Suppressor macrophage treated with lipopolysaccharide for 1 hour (primary cell): ENCODE results near the gene PATE4.
"Not testable (repeated sequence)": the region's sequence is repeated elsewhere in the genome, so short reads cannot be mapped to it uniquely, and the experiment has no call there.

ENCODE experiments used
- DNase-seq, 3 donors: peaks; one replicate each; pipeline ENCODE4 v3.0.0-alpha.2; 2020 to 2022

Gene PATE4, protein sequence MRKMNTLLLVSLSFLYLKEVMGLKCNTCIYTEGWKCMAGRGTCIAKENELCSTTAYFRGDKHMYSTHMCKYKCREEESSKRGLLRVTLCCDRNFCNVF

DNA sequence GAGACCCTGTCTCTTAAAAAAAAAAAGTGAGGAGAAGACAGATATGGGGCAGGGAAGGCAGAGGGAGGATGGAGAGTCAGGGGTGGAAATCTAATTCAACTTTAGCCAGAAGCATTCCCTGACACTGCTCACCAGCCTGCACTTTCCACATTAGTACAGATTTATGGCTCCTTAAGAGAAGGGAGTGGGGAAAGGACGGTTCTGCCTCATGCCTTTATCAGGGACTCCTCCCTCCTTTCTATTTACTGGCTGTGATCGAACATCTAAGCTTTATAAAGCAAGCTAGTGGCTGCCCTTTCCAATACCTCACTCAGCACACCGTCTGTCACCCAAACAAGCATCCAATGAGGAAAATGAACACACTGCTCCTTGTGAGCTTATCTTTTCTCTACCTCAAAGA, at the start of gene PATE4:
PATE4 (plus strand) TSS at position 301 of the 400 bp plus-strand sequence; CDS start at position 345, 44 bp downstream.
- DNase-seq, result no peak

DNA sequence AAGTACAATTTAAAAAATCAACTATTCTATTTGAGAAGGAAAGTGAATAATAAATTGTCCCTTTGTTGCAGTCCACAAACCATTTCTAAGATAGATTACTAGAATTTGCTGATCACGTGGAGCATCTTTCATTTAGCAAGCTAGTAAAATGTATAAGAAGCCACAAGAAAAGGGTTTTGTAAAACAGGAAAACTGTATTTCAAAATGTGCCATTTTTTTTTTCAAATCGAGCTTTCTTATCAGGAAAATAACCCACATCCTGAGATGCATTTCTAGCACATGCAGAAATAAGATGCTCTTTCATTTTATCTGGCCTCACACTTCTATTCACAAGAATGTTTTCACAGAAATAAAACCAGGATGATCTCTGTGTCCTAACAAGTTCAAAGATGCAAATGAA, 48.4 kb upstream of the PATE4 start:
- no peak for DNase-seq

DNA sequence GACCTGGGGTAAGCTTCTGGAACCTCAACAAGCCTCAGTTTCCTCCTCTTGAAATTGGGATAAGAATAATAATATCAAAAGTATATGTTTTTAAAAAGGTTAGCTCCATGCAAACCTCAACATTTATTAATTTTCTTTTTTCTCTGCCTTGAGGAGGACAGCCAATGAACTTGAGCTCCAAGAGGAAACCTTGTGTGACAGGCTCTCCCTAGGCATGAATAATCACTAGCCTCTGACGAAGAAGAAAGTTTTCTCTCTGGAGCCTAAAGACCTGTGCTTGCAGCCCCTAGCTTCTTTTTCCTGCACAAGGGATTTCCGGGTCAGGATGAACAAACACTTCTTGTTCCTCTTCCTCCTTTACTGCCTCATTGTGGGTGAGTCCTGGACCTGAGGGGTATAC, 45.3 kb upstream of the PATE4 start, which contains the start of gene PATE3:
PATE3 (plus strand) TSS at position 301 of the 400 bp plus-strand sequence; CDS start at position 326, 25 bp downstream.
- DNase-seq, result no peak

DNA sequence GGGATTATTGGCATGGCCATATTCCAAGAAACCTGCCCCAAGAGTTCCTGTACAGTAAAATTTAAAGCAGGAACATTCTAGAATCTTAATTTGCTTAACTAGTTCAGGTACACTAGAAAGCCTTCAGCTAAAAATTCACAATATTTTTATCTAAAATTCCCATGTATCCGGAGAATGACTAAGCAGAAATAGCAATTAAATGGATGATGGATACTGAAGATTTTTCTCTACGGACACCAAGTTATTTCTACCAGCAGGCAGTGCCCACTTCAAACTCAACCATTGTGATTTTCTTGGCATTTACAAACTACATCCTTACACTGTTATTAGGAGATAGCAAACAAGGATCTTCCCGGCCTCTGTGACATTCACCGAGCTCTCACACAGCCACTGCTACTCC, 42.3 kb upstream of the PATE4 start:
- DNase-seq, result no peak

DNA sequence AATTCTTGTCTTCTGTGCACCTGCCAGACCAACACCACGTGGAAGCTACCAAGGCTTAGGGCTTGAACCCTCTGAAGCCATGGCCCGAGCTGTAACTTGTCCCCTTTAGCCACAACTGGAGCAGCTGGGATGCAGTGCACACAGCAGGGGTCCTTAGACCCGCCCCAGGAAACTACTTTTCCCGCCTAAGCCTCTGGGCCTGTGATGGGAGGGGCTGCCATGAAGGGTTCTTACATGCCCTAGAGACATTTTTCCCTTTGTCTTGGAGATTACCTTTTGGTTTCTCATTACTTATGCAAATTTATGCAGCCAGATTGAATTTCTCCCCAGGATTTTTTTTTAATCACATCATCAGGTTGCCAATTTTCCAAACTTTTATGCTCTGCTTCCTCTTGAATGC, 35.5 kb upstream of the PATE4 start:
- no peak for DNase-seq

DNA sequence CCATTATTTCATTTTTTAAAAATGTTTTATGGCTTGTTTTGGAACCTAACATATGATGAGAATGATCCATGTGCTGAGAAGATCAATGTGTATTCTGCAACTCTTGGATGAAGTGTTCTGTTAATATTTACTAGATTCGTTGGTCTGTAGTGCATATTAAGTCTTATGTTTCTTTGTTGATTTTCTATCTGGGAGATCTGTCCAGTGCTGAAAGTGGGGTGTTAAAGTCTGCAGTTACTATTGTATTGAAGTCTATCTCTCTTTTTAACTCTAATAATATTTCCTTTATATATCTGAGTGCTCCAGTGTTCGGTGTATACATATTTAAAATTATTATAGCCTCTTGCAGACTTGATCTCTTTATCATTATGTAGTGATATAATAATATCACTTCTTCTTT, 33.3 kb upstream of the PATE4 start:
- DNase-seq, result no peak

DNA sequence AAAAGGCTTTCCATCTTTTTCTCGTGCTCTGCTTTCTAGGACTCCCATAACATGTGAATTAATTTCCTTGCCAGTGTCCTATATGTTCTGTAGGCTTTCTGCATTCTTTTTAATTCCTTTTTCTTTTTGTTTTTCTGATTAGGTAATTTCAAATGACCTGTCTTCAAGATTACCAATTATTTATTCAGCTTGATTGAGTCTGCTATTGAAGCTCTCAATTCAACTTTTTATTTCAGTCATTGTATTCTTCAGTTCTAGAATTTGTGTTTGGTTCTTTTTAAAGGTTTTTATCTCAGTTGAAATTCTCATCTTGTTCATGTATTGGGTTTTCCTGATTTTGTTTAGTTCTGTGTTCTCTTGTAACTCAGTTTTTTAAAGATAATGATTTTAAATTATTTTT, 30.7 kb upstream of the PATE4 start:
- DNase-seq, result no peak

DNA sequence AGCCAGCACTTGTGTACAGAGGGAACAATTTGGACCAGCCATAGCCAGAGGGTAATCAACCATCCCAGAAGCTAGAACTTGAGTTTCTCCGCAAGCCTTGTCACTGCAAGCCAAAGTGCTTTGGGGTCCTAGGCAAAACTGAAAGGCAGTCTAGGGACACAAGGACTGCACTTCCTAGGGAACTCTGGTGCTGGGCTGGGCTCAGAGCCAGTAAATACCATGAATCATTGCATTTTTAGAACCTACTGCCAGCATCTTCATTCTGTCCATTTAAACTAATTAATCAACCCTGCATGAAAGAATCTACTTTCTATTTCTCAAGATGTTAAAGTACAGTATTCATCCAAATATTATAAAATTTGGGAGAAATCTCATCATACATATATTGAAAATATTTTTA, 25.2 kb upstream of the PATE4 start:
- DNase-seq, result no peak

DNA sequence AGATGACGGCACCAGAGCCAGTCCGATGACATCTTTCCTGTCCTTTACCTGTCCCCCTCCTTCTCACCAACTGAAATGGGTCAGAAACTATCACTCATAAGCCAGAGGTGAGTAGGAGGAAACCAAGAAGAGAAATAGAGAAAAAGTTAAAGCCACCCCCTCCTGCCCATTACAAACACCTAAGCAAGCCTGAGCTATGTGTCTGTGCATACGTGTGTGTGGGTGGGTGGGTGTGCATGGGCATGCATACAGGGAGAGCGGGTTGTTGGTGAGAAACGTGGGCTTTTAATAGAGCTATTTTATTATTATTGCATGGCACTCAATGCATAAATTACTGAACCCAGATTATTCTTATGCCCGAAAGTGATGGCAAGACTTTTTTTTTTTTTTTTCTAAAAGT, 2.6 kb downstream of the PATE4 start:
- DNase-seq, result no peak

DNA sequence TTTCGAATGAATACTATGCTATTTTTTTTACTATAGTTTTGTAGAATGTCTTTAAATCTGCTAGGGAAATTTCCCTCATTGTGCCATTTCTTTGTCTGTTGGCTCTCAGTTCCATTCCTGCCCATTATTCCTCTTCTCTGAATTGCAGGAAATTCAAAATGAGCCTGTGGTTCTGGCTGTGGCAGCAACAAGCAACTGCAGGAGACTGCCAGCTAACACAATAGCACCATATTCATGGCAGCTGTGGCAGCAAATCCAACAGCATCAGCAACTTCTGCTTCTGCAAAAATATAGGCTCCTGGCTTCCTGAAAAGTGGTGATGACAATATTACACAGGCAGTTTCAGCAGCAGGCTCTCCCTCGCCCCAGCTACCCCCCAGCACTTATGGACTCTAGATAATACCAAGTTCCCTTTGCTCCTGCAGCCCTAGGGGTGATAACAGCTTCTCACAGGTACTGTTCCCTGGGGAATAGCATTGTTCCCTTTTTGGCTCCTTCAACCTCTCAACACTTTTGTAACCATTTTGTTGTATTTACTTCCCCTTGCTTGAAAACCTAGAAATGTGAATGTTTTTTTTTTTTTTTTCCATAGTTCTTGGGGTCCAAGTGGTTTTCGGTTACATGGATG, 9.3 kb downstream of the PATE4 start:
- peak in 2 of 3 donors; percentile 4 to 21 for DNase-seq

DNA sequence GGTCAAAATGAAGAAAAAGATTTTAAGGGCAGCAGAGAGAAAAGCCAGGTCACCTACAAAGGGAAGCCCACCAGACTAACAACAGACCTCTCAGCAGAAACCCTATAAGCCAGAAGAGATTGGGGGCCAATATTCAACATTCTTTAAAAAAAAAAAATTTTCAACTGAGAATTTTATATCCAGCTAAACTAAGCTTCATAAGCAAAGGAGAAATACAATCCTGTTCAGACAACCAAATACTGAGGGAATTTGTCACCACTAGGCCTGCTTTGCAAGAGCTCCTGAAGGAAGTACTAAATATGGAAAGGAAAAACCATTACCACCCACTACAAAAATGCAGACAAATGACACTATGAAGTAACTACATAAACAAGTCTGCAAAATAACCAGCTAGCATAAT, 13.1 kb downstream of the PATE4 start:
- no peak for DNase-seq

DNA sequence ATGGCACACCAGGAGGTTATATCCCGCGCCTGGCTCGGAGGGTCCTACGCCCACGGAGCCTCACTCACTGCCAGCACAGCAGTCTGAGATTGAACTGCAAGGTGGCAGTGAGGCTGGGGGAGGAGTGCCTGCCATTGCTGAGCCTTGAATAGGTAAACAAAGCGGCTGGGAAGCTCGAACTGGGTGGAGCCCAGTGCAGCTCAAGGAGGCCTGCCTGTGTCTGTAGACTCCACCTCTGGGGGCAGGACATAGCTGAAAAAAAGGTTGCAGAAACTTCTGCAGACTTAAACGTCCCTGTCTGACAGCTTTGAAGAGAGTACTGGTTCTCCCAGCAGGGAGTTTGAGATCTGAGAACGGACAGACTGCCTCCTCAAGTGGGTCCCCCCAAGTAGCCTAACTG, 24.6 kb downstream of the PATE4 start:
- not testable (repeated sequence) for DNase-seq

DNA sequence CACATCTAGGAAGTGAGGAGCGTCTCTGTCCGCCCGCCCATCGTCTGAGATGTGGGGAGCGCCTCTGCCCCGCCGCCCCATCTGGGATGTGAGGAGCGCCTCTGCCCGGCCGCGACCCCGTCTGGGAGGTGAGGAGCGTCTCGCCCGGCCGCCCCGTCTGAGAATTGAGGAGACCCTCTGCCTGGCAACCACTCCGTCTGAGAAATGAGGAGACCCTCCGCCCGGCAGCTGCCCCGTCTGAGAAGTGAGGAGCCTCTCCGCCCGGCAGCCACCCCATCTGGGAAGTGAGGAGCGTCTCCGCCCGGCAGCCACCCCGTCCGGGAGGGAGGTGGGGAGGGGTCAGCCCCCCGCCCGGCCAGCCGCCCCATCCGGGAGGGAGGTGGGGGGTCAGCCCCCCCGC, 29.7 kb downstream of the PATE4 start:
- DNase-seq, result not testable (repeated sequence)

DNA sequence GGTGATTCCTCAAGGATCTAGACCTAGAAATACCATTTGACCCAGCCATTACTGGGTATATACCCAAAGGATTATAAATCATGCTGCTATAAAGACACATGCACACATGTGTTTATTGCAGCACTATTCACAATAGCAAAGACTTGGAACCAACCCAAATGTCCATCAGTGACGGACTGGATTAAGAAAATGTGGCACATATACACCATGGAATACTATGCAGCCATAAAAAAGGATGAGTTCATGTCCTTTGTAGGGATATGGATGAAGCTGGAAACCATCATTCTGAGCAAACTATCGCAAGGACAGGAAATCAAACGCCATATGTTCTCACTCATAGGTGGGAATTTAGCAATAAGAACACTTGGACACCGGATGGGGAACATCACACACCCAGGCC, 32.2 kb downstream of the PATE4 start:
- DNase-seq, result not testable (repeated sequence)

DNA sequence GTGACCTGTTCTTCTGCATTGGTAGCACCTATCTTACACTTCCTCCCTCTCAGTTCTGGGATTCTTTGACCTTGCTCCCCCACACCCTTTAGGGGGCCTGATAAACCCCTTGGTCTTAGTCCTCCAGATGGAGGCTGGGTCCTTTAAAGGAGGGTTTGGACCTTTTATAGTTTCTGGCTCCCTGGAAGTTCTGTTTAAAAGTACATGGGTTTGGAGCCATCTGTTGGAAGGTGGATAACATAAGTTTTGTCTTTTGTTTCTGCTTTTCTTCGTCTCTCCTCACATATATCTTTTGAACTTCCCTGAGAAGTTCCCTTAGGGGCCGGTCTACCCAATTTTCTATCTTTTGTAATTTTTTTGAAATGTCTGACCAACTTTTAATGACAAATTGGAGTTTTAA, 36.4 kb downstream of the PATE4 start:
- DNase-seq, result no peak

DNA sequence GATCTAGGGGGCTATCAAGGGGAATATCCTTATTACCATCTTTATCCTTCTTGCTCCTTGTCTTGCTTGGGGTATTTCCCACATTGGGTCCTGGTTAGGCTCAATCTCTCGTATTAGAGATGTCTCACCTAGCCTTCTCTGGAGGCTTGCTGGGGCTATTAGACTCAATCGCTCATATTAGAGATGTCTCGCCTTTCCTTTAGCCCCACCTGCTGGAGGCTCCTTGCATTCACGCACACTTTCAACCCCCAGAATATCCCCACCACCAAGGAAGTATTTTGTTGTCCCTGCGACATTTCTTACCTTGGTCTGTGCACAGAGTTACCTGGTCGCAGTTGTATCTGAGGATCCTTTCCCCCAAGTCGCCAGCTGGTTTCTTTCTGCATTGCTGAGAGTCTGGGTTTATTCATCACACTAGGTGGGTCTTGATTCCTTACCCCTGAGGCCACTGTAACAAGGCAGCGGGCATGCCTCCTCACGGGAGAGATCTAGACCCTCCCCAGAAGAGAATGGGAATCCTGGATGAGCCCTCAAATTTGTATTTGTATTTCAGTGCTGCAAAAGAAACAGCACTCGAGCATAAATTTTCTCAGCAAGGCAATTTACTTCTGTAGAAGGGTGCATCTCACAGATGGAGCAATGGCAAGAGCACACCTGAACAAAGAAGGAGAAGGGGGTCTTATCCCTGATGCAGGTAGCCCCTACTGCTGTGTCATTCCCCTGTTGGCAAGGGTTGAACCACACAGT, 38.4 kb downstream of the PATE4 start:
- DNase-seq, result peak in 2 of 3 donors; percentile 11 to 35

DNA sequence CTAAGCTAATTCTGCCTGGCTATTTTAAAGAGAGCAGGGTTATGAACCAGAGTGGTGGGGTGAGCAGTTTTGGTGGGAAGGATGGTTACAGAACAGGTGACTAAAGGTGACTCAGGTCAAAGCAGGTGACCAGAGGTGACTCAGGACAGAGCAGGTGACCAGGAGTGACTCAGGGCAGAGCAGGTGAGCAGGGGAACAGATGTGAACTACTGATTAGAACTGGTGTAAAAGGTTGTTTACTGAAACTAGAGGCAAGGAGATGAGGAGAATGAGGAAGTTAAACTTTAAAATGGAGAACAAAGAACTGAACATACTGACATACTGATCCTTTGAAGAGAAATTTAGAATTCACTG, 39.0 kb downstream of the PATE4 start:
- no peak for DNase-seq

DNA sequence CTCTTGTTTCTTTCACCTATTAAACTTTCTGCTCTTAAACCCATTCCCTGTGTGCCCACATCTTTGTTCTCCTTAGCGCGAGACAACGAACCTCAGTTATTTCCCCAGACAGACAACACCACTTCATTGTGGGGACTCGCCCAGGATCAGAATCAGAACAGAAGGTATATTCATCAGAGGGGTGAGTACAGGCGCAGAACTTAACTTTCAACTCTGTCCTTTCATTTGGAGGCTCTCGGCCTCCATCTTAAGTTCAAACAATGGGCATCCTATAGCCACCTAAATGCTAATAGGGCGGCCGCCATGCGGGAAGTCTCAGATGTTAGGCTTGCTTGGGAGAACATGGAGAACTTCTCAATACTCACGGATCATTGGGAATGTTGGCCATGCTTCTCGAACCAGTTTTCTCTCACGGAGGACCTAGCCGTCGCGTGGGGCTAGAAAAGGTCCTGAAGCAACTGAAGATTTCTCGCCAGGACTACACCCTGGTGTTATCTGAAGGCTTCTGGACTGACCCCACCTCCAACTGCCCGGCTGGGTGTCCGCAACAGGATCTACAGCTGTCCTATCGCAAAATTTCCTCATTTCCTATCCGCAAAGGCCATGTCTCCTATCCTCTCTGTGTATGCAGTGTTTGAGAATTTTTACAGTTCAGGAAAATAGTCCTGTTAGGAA, 40.9 kb downstream of the PATE4 start:
- DNase-seq, result no peak

DNA sequence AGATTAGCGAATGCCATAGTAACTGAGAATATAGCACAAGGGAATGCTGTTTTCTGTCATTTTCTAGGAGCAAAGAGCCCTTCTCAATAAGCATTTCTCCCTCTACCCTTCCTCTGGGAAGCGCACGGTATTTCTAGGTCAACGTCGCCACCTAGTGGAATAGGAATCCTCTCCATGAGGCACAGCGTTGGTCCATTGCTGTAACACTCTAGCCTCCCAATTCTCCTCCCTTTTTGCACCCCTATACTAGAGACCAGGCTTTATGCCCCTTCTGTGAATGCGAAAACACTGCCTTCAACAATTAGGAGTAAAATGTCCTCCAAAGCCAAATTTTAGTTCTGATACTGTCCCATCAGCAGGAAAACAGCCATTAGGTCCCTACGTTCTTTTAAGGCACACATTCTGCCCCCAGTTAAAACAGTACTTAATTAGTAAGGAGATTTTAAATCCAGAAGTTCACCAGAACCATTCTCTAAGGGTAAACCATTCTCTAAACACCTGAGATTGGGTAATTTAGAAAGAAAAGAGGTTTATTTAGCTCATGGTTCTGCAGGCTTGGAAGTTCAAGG, 41.5 kb downstream of the PATE4 start:
- DNase-seq, result peak; percentile 73 to 78 (median 78)

DNA sequence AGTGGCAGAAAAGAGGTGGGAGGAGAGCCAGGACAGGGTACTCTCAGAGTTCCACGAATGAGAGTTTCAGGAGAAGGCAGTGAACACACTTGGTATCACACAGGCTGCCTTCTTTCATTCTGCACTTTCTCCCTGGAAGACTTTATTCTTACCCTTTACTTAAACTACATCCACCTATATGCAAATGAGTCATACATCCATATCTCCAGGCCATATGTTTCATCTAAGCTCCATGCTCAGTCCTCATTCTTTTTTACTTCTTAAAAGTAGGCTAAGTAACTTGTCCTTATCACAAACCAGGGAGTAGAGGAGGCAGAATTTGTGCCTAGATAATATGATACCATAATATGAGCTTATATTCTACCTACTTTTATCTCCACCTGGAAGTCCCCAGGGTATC, 48.2 kb downstream of the PATE4 start:
- DNase-seq, result no peak

DNA sequence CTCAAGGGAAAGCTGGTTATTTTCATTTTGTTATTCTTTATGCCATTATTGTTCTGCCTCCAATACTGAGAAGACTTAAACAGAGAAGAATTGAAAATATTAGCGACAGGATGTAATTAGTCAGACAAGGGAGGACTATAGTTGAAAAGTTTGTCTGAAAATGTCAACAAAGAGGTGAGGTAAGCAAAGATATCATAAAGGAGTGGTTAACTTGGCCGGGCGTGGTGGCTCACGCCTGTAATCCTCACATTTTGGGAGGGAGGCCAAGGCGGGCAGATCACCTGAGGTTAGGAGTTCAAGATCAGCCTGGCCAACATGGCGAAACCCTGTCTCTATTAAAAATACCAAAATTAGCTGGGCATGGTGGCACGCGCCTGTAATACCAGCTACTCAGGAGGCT, 50.3 kb downstream of the PATE4 start:
- DNase-seq, result no peak

DNA sequence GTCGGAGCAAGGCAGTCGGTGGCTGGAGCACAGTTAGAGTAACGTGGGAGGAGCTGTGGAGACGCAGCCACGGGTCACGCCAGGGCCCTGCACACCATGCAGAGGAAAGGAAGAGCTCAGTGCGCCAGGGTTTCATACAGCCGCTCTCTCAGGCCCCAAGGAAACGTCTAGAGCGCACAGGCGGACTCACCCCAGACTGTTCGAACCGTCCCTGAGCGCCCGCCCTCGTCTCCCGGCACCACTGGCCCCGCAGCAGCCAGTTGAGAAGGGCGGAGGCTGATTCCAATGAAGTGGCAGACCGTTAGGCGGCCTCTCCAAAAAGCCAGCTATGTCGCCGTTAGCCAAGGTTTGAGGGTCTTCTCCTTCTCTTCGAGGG, 53.9 kb downstream of the PATE4 start:
- peak in 2 of 3 donors; percentile 37 to 39 for DNase-seq
